ENCODE data around the gene MICB.

Gene MICB

DNA sequence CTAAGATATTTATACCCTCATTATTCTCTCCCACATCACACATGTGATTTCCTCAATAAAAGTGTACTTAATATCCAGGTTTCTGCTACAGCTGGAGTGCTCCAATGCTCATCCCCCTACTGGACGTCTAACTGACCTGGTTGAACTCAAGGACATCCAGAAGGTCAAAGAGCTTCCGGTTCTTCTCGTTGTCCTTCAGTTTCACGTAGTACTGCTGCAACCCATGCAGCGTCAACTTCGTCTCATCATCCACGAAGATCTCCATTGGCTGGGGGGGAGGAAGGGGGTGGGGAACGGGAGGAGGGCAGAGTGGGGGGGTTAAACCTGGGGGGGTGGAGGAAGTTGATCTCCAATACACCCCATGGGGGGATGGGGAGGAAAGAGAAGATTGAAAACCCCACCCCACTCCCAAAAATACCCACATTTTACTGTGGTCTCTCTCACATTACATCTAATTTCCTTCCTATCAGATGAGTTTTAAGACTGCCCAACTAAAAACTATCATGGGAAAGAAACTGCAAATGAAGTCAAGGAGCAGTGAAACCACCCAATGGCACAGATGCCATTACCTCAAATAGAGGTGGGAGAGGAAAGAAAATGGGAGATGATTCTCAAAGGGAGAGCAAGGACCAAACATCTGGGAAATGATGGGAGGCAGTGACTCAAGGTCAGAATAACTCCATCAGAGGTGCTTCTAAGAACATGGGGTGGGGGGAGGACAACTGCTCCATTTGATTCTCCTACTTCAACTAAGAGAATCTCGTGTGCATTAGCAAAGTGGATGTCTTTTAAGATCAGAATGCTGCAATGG, 34.9 kb downstream of the MICB start:
- H3K4me3 ChIP-seq (ENCODE audit: control insufficient read depth, low read depth, low read length): no peak overlapping the region
- TF ChIP-seq, protein P1, sequence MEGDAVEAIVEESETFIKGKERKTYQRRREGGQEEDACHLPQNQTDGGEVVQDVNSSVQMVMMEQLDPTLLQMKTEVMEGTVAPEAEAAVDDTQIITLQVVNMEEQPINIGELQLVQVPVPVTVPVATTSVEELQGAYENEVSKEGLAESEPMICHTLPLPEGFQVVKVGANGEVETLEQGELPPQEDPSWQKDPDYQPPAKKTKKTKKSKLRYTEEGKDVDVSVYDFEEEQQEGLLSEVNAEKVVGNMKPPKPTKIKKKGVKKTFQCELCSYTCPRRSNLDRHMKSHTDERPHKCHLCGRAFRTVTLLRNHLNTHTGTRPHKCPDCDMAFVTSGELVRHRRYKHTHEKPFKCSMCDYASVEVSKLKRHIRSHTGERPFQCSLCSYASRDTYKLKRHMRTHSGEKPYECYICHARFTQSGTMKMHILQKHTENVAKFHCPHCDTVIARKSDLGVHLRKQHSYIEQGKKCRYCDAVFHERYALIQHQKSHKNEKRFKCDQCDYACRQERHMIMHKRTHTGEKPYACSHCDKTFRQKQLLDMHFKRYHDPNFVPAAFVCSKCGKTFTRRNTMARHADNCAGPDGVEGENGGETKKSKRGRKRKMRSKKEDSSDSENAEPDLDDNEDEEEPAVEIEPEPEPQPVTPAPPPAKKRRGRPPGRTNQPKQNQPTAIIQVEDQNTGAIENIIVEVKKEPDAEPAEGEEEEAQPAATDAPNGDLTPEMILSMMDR (IDR thresholded peaks at IDR 0.05; ENCODE audit: control insufficient read depth, insufficient read depth, low read depth, low read length, missing control alignments): no peak
- no peak for DNase-seq (ENCODE audit: low read depth)

DNA sequence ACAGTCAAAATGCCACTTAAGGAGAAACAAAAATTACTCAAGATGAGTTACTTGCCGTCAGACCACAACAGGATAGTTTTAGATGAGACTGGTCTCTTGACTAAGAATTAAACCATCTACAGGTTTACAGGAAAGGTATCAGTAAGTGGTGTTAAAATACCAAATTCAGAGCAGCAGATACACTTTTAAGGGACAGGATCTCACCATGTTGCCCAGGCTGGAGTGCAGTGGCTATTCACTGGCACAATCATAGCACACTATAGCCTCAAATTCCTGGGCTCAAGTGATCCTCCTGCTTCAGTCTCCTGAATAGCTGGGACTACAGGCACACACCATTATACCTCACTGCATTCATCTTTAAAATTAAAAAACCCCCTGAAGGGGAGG, 35.5 kb downstream of the MICB start:
- H3K4me3 ChIP-seq (ENCODE audit: control insufficient read depth, low read depth, low read length): no peak overlapping the region
- TF ChIP-seq, protein P1 (IDR thresholded peaks at IDR 0.05; ENCODE audit: control insufficient read depth, insufficient read depth, low read depth, low read length, missing control alignments): no peak
- DNase-seq (ENCODE audit: low read depth): no peak

DNA sequence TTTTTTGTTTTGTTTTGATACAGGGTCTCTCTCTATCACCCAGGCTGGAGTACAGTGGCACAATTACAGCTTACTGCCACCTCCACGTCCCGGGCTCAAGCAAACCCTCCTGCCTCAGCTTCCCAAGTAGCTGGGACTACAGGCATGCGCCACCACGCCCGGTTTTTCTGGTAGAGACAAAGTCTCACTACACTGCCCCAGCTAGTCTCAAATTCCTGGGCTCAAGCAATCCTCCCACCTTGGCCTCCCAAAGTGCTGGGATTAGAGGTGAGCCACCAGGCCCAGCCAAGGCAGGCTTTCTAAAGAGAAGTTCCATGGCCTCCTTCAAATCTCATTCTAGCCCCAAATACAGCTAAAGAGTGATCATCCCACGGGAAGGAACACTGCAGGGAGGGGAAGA, 36.1 kb downstream of the MICB start:
- no peak overlapping the region for H3K4me3 ChIP-seq (ENCODE audit: control insufficient read depth, low read depth, low read length)
- TF ChIP-seq, protein P1 (IDR thresholded peaks at IDR 0.05; ENCODE audit: control insufficient read depth, insufficient read depth, low read depth, low read length, missing control alignments): no peak
- no peak for DNase-seq (ENCODE audit: low read depth)

DNA sequence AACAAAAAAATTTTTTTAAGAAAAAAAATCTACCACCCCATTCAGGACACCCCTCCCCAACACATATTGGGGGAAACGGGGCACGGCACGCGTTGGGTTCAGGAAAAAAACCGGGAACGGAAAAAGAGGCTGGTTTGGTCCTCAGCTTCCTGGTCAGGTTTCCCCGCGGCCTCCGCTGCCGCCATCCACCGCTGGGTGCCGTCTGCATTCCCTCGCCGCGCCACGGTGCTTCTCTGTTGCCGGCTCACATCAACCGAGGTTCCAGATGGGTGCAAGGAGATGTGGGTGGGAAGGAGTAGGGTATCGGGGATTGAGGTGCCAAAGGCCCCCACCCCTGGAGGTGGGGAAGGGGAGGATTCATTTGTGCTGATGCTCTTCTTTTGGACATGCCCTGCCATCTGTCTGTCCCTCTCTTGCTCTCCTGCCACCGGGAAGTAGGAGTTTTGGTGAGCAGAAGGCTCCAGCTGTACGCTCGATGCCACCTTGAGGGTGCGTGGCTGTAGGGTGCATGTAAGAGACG, 36.6 kb downstream of the MICB start:
- H3K4me3 ChIP-seq (ENCODE audit: control insufficient read depth, low read depth, low read length): no peak overlapping the region
- TF ChIP-seq, protein P1 (IDR thresholded peaks at IDR 0.05; ENCODE audit: control insufficient read depth, insufficient read depth, low read depth, low read length, missing control alignments): no peak
- no peak for DNase-seq (ENCODE audit: low read depth)

DNA sequence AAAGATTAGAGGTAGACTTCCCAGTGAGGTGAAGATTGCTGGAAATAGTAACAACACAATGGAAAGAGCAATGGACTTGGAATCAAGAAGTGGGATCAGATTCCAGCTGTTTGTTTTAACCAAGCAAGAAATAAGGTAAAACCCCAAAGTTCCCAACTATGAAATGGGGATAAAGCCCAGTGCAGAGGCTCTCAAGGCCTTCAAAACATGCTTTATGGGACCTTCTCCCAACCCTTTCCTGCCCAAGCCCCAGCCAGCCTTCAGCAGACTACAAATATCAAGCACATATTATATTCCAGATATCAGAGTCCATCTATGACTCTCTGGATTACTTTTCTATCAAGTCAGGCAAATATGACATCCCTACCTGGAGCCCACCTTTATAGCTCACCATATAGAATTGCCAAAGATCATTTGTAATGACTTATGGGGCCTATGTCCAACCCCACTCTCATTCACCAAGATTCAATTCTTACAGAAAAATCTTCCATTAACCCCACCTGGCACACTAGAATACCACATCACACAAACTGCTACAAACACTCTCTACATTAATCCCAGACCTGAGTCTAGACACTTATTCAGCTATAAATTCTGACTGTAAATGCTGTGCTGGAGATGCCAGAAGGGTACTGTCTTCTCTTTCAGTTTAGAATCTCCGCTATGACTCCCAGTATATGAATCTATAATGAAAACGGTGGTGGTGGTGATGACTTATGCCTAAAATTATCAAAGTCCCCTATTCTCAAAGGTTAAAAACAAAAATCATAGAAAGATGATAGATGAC, 37.8 kb downstream of the MICB start:
- TF ChIP-seq, protein P1 (IDR thresholded peaks at IDR 0.05; ENCODE audit: control insufficient read depth, insufficient read depth, low read depth, low read length, missing control alignments): no peak
- no peak overlapping the region for H3K4me3 ChIP-seq (ENCODE audit: control insufficient read depth, low read depth, low read length)
- no peak for DNase-seq (ENCODE audit: low read depth)

DNA sequence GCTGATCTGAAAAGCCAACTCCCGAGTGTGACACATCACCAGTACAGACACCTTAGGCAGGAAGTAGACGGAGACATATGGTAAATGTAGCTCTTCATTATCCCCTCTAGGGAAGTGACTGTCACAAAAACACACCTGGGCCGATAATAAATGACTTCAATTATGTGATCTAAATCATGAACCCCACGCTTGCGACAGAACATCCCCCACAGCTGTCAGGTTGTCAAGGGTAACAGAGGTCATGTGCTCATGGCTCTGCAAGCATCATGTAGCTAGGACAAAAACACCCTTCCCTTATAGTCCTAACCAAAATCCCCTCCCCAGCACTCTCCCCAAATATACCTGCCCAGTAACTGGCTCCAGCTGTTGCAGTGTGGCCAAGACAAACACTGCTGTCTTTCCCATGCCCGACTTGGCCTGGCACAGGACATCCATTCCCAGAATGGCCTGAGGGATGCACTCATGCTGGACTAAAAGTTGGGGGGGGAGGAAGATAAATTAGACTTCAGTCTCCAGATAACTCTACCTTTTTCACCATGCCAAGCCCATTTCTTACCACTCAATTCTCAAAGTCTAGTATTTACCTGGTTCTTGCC, 41.0 kb downstream of the MICB start:
- H3K4me3 ChIP-seq (ENCODE audit: control insufficient read depth, low read depth, low read length): no peak overlapping the region
- DNase-seq (ENCODE audit: low read depth): no peak
- TF ChIP-seq, protein P1 (IDR thresholded peaks at IDR 0.05; ENCODE audit: control insufficient read depth, insufficient read depth, low read depth, low read length, missing control alignments): no peak

All from AG09309 (cell line).